HUES6 (cell line): ENCODE measurements around the gene LARP1.
"Not testable (repeated sequence)": the region's sequence is repeated elsewhere in the genome, so short reads cannot be mapped to it uniquely, and the experiment has no call there.

Experiments used
- H3K27ac ChIP-seq: 2 replicates; pipeline ENCODE4 v1.7.0; 2013; ENCODE audit warnings: low read depth, mild to moderate bottlenecking, low read length, inconsistent platforms
- H3K27me3 ChIP-seq: 2 replicates; pipeline ENCODE4 v1.6.1; 2013; ENCODE audit warnings: low read length; ENCODE audit not compliant: control insufficient read depth, insufficient read depth
- H3K36me3 ChIP-seq: 2 replicates; pipeline ENCODE4 v1.6.1; 2013; ENCODE audit warnings: low read length; ENCODE audit not compliant: control insufficient read depth, insufficient read depth
- H3K4me1 ChIP-seq: 2 replicates; pipeline ENCODE4 v1.6.1; 2013; ENCODE audit warnings: low read length; ENCODE audit not compliant: control insufficient read depth, insufficient read depth
- H3K4me3 ChIP-seq: 2 replicates; pipeline ENCODE4 v1.5.1; 2013; ENCODE audit warnings: low read depth, low read length
- H3K9ac ChIP-seq: one replicate; pipeline ENCODE4 v1.6.1; 2013; ENCODE audit warnings: mild to moderate bottlenecking, low read length
- H3K9me3 ChIP-seq: 2 replicates; pipeline ENCODE4 v1.6.1; 2013; ENCODE audit warnings: low read depth, low read length; ENCODE audit not compliant: control insufficient read depth, insufficient read depth

The LARP1 gene

GRCh38 chr5:154754460-154755360, 467 bp upstream of the LARP1 start:
- H3K9ac ChIP-seq, result peak overlapping the region; percentile 84
- H3K9me3 ChIP-seq, result no peaks in the 10 kb centered on the region
- no peaks in the 10 kb centered on the region for H3K36me3 ChIP-seq
- peaks cover 41% of the 10 kb centered on the region for H3K4me1 ChIP-seq
- H3K27me3 ChIP-seq, result no peaks in the 10 kb centered on the region
- peak overlapping the region; percentile 99 for H3K4me3 ChIP-seq
- peak overlapping the region; percentile 88 for H3K27ac ChIP-seq

DNA sequence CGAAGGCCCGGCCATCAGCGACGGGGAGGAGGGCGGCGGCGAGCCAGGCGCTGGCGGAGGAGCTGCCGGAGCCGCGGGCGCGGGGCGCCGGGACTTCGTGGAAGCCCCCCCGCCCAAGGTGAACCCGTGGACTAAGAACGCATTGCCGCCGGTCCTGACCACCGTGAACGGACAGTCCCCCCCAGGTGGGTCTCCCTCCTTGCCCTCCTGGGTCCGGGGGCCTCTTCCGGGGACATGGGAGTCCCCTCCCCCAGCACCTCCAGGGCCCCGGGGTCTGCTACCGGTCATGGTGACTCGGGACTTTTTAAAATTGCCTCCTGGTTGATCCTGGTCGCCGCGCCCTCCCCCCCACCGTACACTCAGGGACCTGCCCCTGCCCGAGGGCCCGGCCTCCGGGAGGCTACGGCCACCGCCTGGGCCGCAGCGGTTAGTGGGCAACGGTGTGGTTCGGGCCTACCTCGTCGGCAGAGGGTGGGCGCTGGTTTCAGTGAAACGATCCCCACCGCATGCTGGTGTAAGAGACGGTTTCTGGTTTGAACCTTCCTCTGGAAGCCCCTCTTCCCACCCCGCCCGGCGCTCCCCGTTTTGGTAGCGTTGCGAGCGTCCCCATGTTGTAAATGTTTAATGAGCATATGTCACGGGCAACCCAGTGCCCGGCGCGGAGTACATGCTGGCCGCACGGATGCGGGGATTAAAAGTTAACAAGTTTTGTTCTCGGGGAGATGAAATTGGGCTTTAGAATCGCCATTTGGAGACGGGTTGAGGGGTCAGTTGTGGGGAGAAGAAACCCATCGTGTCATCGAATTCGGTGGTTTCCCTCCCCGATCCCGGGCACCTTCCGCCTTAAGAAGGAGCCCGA, 1.1 kb downstream of the LARP1 start:
- H3K27ac ChIP-seq, result peak overlapping the region; percentile 98
- H3K4me1 ChIP-seq, result peaks cover 55% of the 10 kb centered on the region
- H3K36me3 ChIP-seq, result no peaks in the 10 kb centered on the region
- no peaks in the 10 kb centered on the region for H3K9me3 ChIP-seq
- peak overlapping the region; percentile 99 for H3K4me3 ChIP-seq
- H3K9ac ChIP-seq, result peak overlapping the region; percentile 96
- no peaks in the 10 kb centered on the region for H3K27me3 ChIP-seq

DNA sequence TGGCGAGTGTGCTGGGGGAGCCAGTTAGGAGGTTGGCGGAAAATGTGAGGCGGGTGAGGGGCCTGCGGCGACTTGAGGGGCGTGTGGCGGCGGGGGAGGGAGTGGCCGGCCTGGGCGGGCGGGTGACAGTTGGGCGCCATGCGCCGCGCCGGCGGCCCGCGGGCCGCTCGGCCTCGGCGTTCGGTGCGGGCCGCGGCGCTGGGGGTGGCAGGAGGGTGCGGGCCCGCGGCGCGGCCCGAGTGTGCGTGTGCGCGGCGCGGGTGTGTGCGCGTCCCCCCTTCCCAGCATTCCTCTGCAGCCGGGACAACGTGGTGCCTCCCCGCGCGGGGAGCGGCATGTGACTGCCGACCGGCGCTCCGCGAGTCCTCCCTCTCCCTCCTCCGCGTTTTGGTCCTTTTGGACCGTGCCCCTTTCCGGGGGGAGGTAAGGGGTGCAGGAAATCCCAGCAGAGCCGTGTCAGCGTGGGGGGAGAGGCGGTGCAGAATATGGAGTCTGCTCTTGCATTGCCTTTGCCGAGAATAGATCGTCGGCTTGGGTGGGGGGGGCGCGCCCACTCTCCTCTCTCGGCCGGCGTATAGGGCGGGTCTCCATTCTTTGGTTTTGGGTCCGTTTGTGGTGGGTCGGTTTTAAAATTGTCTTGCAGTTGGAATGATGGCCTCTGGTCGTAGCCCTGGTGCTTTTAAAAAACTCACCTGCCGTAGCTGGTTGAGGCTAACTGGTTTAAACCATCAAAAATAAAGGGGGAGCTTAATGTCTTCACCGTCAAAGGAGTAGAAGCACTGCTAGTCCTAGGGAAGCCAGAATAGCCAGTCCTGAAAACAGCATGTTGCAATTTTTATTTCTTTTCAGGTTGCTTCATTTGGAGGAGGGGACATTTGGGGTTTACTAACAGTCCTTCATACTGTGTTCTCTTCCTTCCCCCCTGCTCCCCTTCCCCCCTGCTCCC, 2.0 kb downstream of the LARP1 start:
- peak overlapping the region; percentile 99 for H3K4me3 ChIP-seq
- peak overlapping the region; percentile 96 for H3K9ac ChIP-seq
- H3K36me3 ChIP-seq, result no peaks in the 10 kb centered on the region
- H3K4me1 ChIP-seq, result peaks cover 61% of the 10 kb centered on the region
- no peaks in the 10 kb centered on the region for H3K9me3 ChIP-seq
- H3K27me3 ChIP-seq, result no peaks in the 10 kb centered on the region
- peak overlapping the region; percentile 98; the same call in 1 of the 2 replicates for H3K27ac ChIP-seq

GRCh38 chr5:154757814-154758406, 2.7 kb downstream of the LARP1 start:
- H3K9me3 ChIP-seq, result no peaks in the 10 kb centered on the region
- H3K4me1 ChIP-seq, result peaks cover 65% of the 10 kb centered on the region
- no peak overlapping the region for H3K27ac ChIP-seq
- H3K36me3 ChIP-seq, result no peaks in the 10 kb centered on the region
- H3K9ac ChIP-seq, result peak overlapping the region; percentile 34
- peak overlapping the region; percentile 62 for H3K4me3 ChIP-seq
- H3K27me3 ChIP-seq, result no peaks in the 10 kb centered on the region

- H3K9ac ChIP-seq, result peak overlapping the region; percentile 34
- H3K36me3 ChIP-seq, result no peaks in the 10 kb centered on the region
- no peaks in the 10 kb centered on the region for H3K9me3 ChIP-seq
- peaks cover 59% of the 10 kb centered on the region for H3K4me1 ChIP-seq
- peak overlapping the region; percentile 62 for H3K4me3 ChIP-seq
- no peaks in the 10 kb centered on the region for H3K27me3 ChIP-seq
- peak overlapping the region; percentile 7; the same call in 1 of the 2 replicates for H3K27ac ChIP-seq
These were observed 3.3 kb downstream of the LARP1 start for GRCh38 chr5:154758493-154758892.

GRCh38 chr5:154758977-154759376, 3.8 kb downstream of the LARP1 start:
- Histone ChIP-seq H3K9ac (no peak overlapping the region), H3K36me3 (no peaks in the 10 kb centered on the region), H3K4me3 (peak overlapping the region; percentile 62), H3K9me3 (no peaks in the 10 kb centered on the region), H3K27me3 (no peaks in the 10 kb centered on the region), H3K4me1 (peaks cover 54% of the 10 kb centered on the region), H3K27ac (peak overlapping the region; percentile 7; the same call in 1 of the 2 replicates)

- not testable (repeated sequence) for H3K36me3 ChIP-seq, H3K27ac ChIP-seq, H3K27me3 ChIP-seq, H3K9me3 ChIP-seq, H3K9ac ChIP-seq
- Histone ChIP-seq H3K4me1 (peaks cover 47% of the 10 kb centered on the region), H3K4me3 (peak overlapping the region; percentile 62; the same call in 1 of the 2 replicates)
These were observed 4.7 kb downstream of the LARP1 start for GRCh38 chr5:154759868-154760267.

- H3K9ac ChIP-seq, result no peak overlapping the region
- H3K36me3 ChIP-seq, result no peaks in the 10 kb centered on the region
- no peaks in the 10 kb centered on the region for H3K27me3 ChIP-seq
- H3K27ac ChIP-seq, result no peak overlapping the region
- H3K9me3 ChIP-seq, result no peaks in the 10 kb centered on the region
- H3K4me3 ChIP-seq, result no peak overlapping the region; the same call in 1 of the 2 replicates
- H3K4me1 ChIP-seq, result peaks cover 60% of the 10 kb centered on the region
These were observed 6.0 kb downstream of the LARP1 start for GRCh38 chr5:154761046-154761736.

DNA sequence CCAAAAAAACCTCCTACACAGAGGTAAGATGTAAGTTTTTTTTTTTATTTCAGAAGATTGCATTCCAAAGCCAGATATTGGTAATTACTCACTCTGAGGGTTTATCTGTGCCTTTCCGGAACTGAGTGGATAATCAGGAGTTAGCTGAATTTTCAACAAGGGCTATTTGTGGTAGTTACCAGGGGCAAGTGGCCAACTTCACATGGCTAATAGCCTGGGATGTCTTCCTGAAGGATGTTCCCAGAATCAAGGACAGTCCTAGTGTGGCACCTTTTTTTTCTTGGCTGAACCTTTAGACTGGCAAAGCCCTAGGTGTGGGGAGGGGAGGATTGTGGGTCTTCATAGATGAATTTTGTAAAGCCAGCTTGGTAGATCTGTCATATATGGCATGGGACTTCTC, 7.1 kb downstream of the LARP1 start:
- no peak overlapping the region for H3K9ac ChIP-seq
- H3K36me3 ChIP-seq, result no peaks in the 10 kb centered on the region
- no peak overlapping the region for H3K4me3 ChIP-seq
- no peaks in the 10 kb centered on the region for H3K27me3 ChIP-seq
- no peaks in the 10 kb centered on the region for H3K9me3 ChIP-seq
- no peak overlapping the region for H3K27ac ChIP-seq
- H3K4me1 ChIP-seq, result peaks cover 70% of the 10 kb centered on the region
